PFSK-1 (cell line): ENCODE results near the gene TULP1.
A peak's percentile ranks its signal among the peaks of the same experiment; 100 is the strongest.

Experiments used
- FOXP2 ChIP-seq: optimal IDR thresholded peaks from 2 replicates; pipeline ENCODE3; 2011; ENCODE audit warnings: borderline replicate concordance, control low read depth, inconsistent platforms; ENCODE audit not compliant: insufficient read depth; ENCODE audit errors: extremely low read length, extremely low read depth
- POLR2AphosphoS5 ChIP-seq: IDR thresholded peaks from 2 replicates; pipeline ENCODE4 v1.6.1; 2012; ENCODE audit warnings: low read depth, mild to moderate bottlenecking, control low read depth, low read length, moderate library complexity
- REST ChIP-seq, 2 experiments: IDR thresholded peaks; 2 replicates each; pipeline versions ENCODE4 v1.6.1 to v1.8.0; 2011 to 2012; ENCODE audit warnings: low read depth in 2 of 2, low read length in 2 of 2, control low read depth in 1 of 2, inconsistent platforms in 1 of 2, mild to moderate bottlenecking in 1 of 2, moderate library complexity in 1 of 2; ENCODE audit not compliant: insufficient read depth in 1 of 2
- SIN3A ChIP-seq: IDR thresholded peaks from 2 replicates; pipeline ENCODE4 v1.6.1; 2012; ENCODE audit warnings: mild to moderate bottlenecking, low read length, moderate library complexity, borderline replicate concordance; ENCODE audit not compliant: insufficient read depth
- TAF1 ChIP-seq: IDR thresholded peaks from 2 replicates; pipeline ENCODE4 v1.6.1; 2012; ENCODE audit warnings: low read length, control low read depth, borderline replicate concordance; ENCODE audit not compliant: insufficient read depth

Gene TULP1

GRCh38 chr6:35487658-35488516 lies 24.8 kb downstream of the TULP1 start:
- no peak for TF ChIP-seq POLR2AphosphoS5
- no peak for TF ChIP-seq TAF1
- TF ChIP-seq SIN3A: no peak
- TF ChIP-seq REST (IDR thresholded peaks at IDR 0.05; ENCODE audit: insufficient read depth in 1 of 2, low read depth in 2 of 2, low read length in 2 of 2): no peak
- no peak for TF ChIP-seq FOXP2

- TF ChIP-seq FOXP2 (no peak), POLR2AphosphoS5 (no peak), SIN3A (no peak), TAF1 (no peak), REST (IDR thresholded peaks at IDR 0.05; ENCODE audit: insufficient read depth in 1 of 2, low read depth in 2 of 2, low read length in 2 of 2) (no peak)
Observed at GRCh38 chr6:35486005-35486925, 26.4 kb downstream of the TULP1 start.

- TF ChIP-seq REST (IDR thresholded peaks at IDR 0.05; ENCODE audit: insufficient read depth in 1 of 2, low read depth in 2 of 2, low read length in 2 of 2) (no peak), TAF1 (no peak), FOXP2 (no peak), POLR2AphosphoS5 (no peak), SIN3A (no peak)
Observed at GRCh38 chr6:35485402-35485877, 27.3 kb downstream of the TULP1 start.

GRCh38 chr6:35484921-35485392 lies 27.7 kb downstream of the TULP1 start:
- TF ChIP-seq SIN3A: no peak
- peak; percentile 23 for TF ChIP-seq FOXP2
